ENCODE data around the gene THYN1. TPM values are rescaled to one million over a fixed set of nuclear protein-coding genes. Genes with fewer than 3 reads are reported as not detected.
A peak's percentile ranks its signal among the peaks of the same experiment; 100 is the strongest.

The THYN1 gene
- total and polyA plus RNA-seq, 2 of the 13 experiments (the other 11 are each of a cell fraction or from before 2014, with no cell fraction given): 36.1 to 87.6 TPM

DNA sequence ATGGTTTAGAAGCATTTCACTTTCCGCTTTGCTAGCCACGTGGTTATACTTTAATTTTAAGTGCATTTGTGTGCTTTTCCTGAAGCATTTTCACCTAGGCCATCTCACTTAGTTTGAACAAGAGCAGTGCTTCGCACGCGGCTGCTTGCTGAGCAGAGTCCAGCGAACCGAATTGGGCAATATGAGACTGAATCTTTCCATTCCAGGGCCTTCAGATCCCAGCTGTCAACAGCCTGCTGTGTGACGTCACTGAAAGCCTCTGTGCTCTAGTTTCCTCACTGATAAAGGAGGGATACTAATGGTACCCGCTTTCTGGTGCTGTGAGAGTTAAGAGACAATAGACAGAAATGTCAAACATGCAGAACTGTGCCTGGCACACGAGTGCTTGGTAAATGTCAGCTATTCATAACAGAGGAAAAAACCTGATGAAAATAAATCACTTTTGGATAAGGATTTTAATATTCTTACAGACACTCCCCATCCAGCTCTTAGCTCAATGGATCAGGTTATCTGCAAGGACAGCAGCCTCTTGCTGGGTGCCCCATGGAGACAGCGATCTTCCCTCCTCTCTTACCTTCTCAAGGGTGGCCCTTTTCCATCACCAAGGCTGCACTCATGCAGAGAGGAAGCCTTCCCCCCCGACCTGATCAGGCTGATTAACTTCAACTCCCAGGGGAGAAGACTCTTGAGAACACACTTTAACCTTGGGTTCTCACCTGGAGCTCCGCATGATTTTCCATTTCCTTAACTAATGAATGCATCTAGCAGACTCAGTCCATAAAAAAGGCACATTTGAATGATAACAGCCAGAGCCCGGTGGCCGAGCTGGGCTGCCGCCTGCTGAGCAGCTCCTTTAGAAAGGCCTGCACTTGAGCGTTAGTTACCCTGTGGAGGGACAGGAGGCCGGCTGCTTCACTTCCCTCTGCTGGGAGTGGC is 19.5 kb upstream of the THYN1 start (continued):
- TF ChIP-seq AGO1 (IDR thresholded peaks at IDR 0.05; ENCODE audit: low read depth, low read length, poor library complexity, severe bottlenecking) (no peak), ZMYM2 (CRISPR knock-in tag; IDR thresholded peaks at IDR 0.05) (0 out of 2 replicates have a peak, but pooled peaks have one; percentile 26), ZBTB40 (IDR thresholded peaks at IDR 0.05) (no peak), ZBTB40 (CRISPR knock-in tag; IDR thresholded peaks at IDR 0.05) (peak; percentile 57; the same call in 1 of the 2 replicates), TOE1 (CRISPR knock-in tag; IDR thresholded peaks at IDR 0.05) (0 out of 2 replicates have a peak, but pooled peaks have one; percentile 29), NFKB2 (CRISPR knock-in tag; IDR thresholded peaks at IDR 0.05; ENCODE audit: borderline replicate concordance) (no peak), PITX1 (CRISPR knock-in tag; IDR thresholded peaks at IDR 0.05) (peak; percentile 54), ZMYM4 (CRISPR knock-in tag; IDR thresholded peaks at IDR 0.05) (peak; percentile 45; the same call in 1 of the 2 replicates), SMAD3 (CRISPR knock-in tag; IDR thresholded peaks at IDR 0.05) (peak; percentile 58; the same call in 1 of the 2 replicates), JUN (CRISPR knock-in tag; IDR thresholded peaks at IDR 0.05) (0 out of 2 replicates have a peak, but pooled peaks have one; percentile 37), TEAD2 (CRISPR knock-in tag; IDR thresholded peaks at IDR 0.05) (no peak), RAD21 (CRISPR knock-in tag; IDR thresholded peaks at IDR 0.05) (no peak), ZNF12 (CRISPR knock-in tag; IDR thresholded peaks at IDR 0.05) (no peak), SETDB1 (CRISPR knock-in tag; IDR thresholded peaks at IDR 0.05; ENCODE audit: borderline replicate concordance) (no peak), ZFX (CRISPR knock-in tag; IDR thresholded peaks at IDR 0.05; ENCODE audit: low read depth) (peak; percentile 79), NCOR1 (IDR thresholded peaks at IDR 0.05; ENCODE audit: borderline replicate concordance, low read length) (peak; percentile 68; the same call in 1 of the 2 replicates), ZNF501 (CRISPR knock-in tag; IDR thresholded peaks at IDR 0.05) (0 out of 2 replicates have a peak, but pooled peaks have one; percentile 45), DPF2 (CRISPR knock-in tag; IDR thresholded peaks at IDR 0.05; ENCODE audit: borderline replicate concordance, low read depth) (0 out of 2 replicates have a peak, but pooled peaks have one; percentile 25)
- TF ChIP-seq, protein P1, sequence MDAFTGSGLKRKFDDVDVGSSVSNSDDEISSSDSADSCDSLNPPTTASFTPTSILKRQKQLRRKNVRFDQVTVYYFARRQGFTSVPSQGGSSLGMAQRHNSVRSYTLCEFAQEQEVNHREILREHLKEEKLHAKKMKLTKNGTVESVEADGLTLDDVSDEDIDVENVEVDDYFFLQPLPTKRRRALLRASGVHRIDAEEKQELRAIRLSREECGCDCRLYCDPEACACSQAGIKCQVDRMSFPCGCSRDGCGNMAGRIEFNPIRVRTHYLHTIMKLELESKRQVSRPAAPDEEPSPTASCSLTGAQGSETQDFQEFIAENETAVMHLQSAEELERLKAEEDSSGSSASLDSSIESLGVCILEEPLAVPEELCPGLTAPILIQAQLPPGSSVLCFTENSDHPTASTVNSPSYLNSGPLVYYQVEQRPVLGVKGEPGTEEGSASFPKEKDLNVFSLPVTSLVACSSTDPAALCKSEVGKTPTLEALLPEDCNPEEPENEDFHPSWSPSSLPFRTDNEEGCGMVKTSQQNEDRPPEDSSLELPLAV (CRISPR knock-in tag; conservative IDR thresholded peaks at IDR 0.05; ENCODE audit: low read depth): no peak
